Right cardiac atrium (tissue), 5 donors: Measurements from ENCODE around the gene TGFBR3. TPM values are rescaled to one million over a fixed set of nuclear protein-coding genes. Genes with fewer than 3 reads are reported as not detected.

Source experiments
- ATAC-seq, 2 donors: fragments of 200-7000 bp; cut with Tn5 transposase; one replicate each; pipeline versions ENCODE4 v1.8.0 to v1.9.1; 2020; ENCODE audit warnings: moderate library complexity in 2 of 2, mild to moderate bottlenecking in 1 of 2
- DNase-seq, 3 donors: peaks; one replicate each; pipeline ENCODE4 v3.0.0-alpha.2; 2020
- H3K27ac ChIP-seq: one replicate; pipeline ENCODE4 v1.5.1; 2013; ENCODE audit warnings: mild to moderate bottlenecking, low read length, control low read depth, moderate library complexity
- H3K27me3 ChIP-seq: one replicate; pipeline ENCODE4 v1.6.1; 2013; ENCODE audit not compliant: control insufficient read depth, insufficient read depth
- H3K4me1 ChIP-seq: one replicate; pipeline ENCODE4 v1.6.1; 2013; ENCODE audit warnings: low read length; ENCODE audit not compliant: control insufficient read depth, insufficient read depth
- H3K4me3 ChIP-seq: one replicate; pipeline ENCODE4 v1.5.1; 2013; ENCODE audit warnings: low read length, control low read depth
- H3K9me3 ChIP-seq: one replicate; pipeline ENCODE4 v1.6.1; 2013; ENCODE audit warnings: low read length; ENCODE audit not compliant: control insufficient read depth
- WGBS: extraction: QIAGEN DNeasy Blood & Tissue Kit; methylation state at CpG from one replicate; pipeline ENCODE4 v1.1.7; 2013; 5-methylcytosine and 5-hydroxymethylcytosine counted together
- intact Hi-C, 4 donors: fragments of 100-400 bp; cut with DNase I; formaldehyde crosslinking; loops; one replicate each; pipeline versions ENCODE4 v1.11.0 to v1.14.0; 2022 to 2023
- polyA plus RNA-seq: library from polyadenylated mRNA; stranded (reverse); fragments of 200-250 nt; gene quantifications from one replicate; pipeline ENCODE4 v1.2.3, GENCODE V29; 2013
- total RNA-seq, 4 donors: library from RNA; stranded (reverse); fragmentation: NEBNext Ultra II Directional; extraction: Animal tissue kit (Norgen Biotek cat#: 25700); gene quantifications; one replicate each; pipeline ENCODE4 v1.2.1, GENCODE V29; 2021
- donor health status: healthy with polysubstance abuse.
- donor health status: DM: no; HTN: yes; CAD: no.
- donor health status: DM: no; HTN: no; CAD: no.
- donor health status: DM: no; HTN: yes; CAD: no; lungs with severe emphysema.
- donor health status: DM: yes; HTN: yes; CAD: no.

TGFBR3 gene
- total and polyA plus RNA-seq, 5 donors = 14.5 to 52.4 (median 38.9) TPM

DNA sequence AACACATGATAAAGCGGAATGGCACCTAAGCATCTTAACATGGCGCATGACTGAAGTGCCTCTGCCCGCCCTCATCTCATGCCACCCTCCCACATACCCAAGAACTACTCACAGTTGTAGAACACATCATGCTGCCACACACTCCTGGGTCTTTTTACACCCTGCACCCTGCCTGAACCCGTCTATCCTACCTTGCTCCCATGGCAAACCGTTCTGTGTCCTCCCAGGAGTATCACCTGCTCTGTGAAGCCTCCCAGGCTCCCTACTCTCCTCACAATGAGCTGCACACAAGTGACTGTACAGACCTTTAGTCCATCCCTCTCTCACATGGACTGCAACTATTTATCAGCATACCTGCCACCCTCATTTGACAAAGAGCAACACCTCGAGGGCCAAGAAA is 144.0 kb downstream of the TGFBR3 start:
- Histone ChIP-seq H3K4me3 (no peak overlapping the region), H3K4me1 (peaks cover 23% of the 10 kb centered on the region), H3K27me3 (no peaks in the 10 kb centered on the region), H3K9me3 (no peaks in the 10 kb centered on the region), H3K27ac (no peak overlapping the region)
- intact Hi-C loops = no loop called here
- ATAC-seq (no peak), DNase-seq (no peak)
- WGBS = 92% methylated on average over 6 of the region's 6 CpGs

DNA sequence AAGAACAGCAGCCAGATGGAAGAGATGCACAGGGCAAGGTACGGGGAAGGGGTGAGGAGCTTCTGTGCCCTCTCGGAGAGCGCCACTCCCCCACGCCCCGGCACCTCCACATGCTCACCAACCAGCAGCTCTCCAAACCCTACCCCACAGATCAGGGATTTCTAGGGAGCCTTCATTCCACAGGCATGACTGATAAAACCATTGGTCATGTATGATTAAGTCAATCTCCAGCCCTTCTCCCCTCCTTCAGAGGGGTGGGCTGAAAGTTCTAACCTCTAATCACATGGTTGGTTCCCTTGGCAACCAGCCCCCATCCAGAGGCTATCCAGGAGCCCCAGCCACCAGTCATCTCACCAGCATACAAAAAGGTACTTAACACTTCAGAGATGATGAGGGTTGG is 144.7 kb downstream of the TGFBR3 start:
- Histone ChIP-seq H3K27ac (no peak overlapping the region), H3K9me3 (no peaks in the 10 kb centered on the region), H3K4me1 (peaks cover 23% of the 10 kb centered on the region), H3K4me3 (no peak overlapping the region), H3K27me3 (no peaks in the 10 kb centered on the region)
- 98% methylated on average over 5 of the region's 5 CpGs for WGBS
- no peak for DNase-seq
- intact Hi-C loops = no loop called here
- ATAC-seq = no peak

DNA sequence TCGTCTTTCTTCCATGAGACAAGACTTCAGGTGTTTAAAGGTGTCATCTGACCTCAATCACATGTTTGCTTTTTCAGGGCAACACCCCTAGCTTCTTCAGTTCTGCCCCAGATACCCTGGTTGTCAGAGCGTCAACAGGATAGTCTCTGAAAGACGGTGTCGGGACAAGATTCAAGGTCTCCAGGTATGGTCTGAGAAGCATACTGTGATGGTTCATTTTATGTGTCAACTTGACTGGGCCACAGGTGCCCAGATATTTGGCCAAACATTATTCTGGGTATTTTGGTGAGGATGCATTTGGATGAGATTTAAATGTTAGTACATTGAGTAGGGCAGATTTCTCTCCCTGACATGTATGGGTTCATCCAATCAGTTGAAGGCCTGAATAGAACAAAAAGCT is 148.3 kb downstream of the TGFBR3 start:
- peaks cover 10% of the 10 kb centered on the region for H3K4me1 ChIP-seq
- whole genome bisulfite sequencing = 96% methylated on average over 4 of the region's 4 CpGs
- intact Hi-C loops = no loop called here
- H3K27me3 ChIP-seq = no peaks in the 10 kb centered on the region
- no peaks in the 10 kb centered on the region for H3K9me3 ChIP-seq
- peak overlapping the region; percentile 68 for H3K27ac ChIP-seq
- no peak for DNase-seq
- ATAC-seq = no peak
- H3K4me3 ChIP-seq = no peak overlapping the region

DNA sequence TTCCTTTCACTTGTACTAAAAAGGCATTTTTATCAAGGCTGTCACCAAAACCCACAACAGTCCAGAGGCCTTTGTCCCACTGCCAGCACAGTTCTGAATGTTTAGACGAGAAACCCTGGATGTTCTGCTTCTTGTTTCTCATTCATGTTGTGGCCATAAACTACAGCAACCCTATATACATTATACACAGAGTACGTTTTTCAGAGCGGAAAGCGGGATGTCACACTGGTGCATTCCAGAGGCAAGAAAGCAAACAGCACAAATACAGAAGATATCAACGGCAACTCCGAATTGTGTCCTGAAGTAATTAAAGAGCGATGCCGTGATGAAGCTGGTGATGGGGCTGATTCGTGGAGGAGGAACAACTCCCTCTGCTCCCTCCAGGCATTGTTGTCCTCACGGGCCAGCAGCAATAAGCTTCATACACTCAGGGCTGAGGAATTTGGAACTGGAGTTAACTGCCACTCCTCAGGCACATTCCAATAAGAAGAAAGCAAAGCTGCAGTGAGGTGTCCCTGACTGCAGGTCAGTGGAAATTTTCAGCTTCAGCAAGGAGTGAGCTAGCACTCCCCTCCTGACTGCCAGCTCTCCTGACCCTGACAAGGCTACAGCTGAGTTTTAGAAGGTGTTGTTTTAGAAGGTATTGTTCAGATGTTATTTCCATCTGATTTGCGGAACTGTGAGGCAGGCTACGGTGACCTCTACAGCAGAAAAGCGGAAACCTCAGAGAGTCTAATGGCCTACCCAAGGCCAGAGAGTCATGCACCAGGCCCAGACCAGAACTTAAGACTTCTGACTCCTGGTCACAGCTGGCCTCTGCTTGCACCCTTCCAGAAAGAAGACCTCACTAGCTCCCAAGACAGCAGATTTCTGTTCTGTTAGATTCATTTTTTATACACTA is 149.0 kb downstream of the TGFBR3 start:
- peaks cover 9% of the 10 kb centered on the region for H3K4me1 ChIP-seq
- peak overlapping the region; percentile 68 for H3K27ac ChIP-seq
- DNase-seq = peak in 1 of 3 donors; percentile 75
- WGBS = 47% methylated on average over 13 of the region's 13 CpGs
- no peaks in the 10 kb centered on the region for H3K9me3 ChIP-seq
- H3K27me3 ChIP-seq = no peaks in the 10 kb centered on the region
- ATAC-seq = peak; percentile 82 to 89
- no peak overlapping the region for H3K4me3 ChIP-seq
- intact Hi-C loops = no loop called here

DNA sequence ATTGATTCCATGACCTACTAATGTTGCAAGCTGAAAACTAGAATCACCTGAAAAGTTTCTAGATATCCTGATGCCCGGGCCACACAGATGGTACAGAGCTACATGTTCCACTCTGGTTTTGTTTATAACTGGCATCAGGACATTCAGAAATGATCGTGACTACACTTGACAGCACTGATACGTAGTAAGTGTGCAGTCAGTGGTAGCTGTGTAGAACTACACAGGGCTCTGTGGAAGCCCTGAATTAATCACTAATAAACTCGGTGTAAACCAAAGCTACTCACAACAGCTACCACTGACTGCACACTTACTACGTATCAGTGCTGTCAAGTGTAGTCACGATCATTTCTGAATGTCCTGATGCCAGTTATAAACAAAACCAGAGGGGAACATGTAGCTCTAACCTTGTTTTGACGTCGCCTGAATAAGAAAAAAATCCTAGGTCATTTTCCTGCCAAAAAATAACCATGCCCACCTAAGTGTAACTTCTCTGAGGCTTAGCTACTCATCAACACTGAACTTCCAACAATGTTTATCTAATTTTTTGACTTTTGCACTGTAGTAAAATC is 149.7 kb downstream of the TGFBR3 start:
- 48% methylated on average over 8 of the region's 8 CpGs for WGBS

DNA sequence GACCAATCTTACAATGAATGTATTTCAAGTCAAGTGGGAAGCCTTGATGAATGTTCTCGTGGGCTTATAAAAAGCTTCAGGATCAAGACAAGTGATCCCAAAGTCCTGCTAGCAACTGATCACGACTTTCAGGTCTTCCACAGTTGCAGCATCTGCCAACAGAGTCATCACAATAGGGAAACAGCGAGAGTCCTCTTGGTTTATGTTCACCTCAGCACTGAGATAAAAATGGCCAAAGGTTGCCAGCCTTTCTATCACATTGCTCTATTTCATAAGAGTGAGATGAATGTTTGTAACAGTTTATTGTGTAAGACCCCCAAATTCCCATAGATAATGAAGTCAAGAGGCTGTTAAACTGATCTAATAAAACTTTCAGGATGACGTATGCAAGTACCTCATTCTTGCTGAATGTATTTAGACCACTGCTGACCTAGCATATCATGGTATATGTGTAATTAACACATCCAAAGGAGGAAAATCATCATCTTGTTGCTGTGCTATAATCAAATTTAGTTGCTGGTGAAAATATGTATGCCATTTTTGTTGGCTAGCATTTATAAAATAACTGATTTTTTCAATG is 150.6 kb downstream of the TGFBR3 start:
- no peak for ATAC-seq
- Histone ChIP-seq H3K27me3 (no peaks in the 10 kb centered on the region), H3K9me3 (no peaks in the 10 kb centered on the region), H3K4me1 (peaks cover 13% of the 10 kb centered on the region), H3K27ac (no peak overlapping the region), H3K4me3 (no peak overlapping the region)
- 79% methylated on average over 4 of the region's 4 CpGs for WGBS
- DNase-seq = no peak
- intact Hi-C loops = no loop called here

More for the DNA sequence above, 149.7 kb downstream of the TGFBR3 start:
- ATAC-seq (peak; percentile 52 to 65), DNase-seq (no peak)
- intact Hi-C loops = no loop called here
- H3K4me3 ChIP-seq = no peak overlapping the region
- H3K9me3 ChIP-seq = no peaks in the 10 kb centered on the region
- H3K4me1 ChIP-seq = peaks cover 11% of the 10 kb centered on the region
- H3K27me3 ChIP-seq = no peaks in the 10 kb centered on the region
- peak overlapping the region; percentile 68 for H3K27ac ChIP-seq

DNA sequence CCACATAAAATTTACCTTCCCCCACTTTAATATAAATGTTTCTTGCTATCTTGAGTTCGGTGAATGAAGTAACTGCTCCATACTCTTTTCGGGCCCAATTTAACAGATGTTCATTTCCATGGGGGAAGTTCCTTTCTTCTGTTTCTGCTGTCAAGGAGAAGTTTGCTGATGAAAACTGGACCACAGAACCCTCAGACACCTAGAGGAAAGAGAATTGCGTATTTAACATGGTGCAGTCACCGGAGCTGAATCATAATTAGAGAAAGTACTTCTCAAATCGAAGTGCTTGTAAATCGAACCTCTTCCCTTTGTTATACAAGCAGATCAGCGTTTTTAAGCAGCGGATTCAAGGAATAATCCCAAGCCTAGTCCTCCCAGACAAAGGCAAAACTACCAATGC is 151.2 kb downstream of the TGFBR3 start:
- no peak for DNase-seq
- intact Hi-C loops = no loop called here
- Histone ChIP-seq H3K4me1 (peaks cover 13% of the 10 kb centered on the region), H3K27ac (no peak overlapping the region), H3K27me3 (no peaks in the 10 kb centered on the region), H3K4me3 (no peak overlapping the region), H3K9me3 (no peaks in the 10 kb centered on the region)
- no peak for ATAC-seq
- WGBS = 86% methylated on average over 8 of the region's 8 CpGs

DNA sequence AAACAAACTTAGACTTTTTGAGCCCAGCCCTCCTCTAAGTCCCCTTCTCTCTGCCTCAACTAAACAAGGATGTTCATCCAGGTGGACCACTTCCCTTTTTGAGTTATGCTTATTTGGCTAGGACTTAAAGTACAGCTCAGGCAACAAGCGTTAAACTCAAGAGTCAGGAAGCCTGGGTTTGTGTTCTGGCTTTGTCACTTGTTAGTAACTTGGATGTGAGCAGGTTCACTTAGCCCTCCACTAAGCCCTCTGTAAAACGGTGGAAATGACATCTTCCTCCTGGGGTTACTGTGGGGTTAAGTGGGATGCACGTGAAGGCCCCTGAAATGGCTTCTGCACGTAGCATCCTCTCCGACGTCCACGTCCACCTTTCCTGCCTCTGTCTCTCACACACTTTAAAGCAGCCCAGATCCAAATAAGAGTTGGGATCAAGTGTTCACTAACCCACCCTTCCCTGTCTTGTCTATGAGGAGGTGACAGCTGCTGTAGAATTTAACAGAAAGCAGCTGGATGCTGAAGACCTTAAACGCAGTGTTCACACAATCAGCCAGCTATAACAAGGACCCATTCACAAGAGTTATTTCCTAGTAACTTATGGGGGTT is 152.7 kb downstream of the TGFBR3 start:
- intact Hi-C loops = no loop called here
- ATAC-seq (no peak), DNase-seq (no peak)
- 69% methylated on average over 8 of the region's 8 CpGs for WGBS
- H3K9me3 ChIP-seq = no peaks in the 10 kb centered on the region
- no peaks in the 10 kb centered on the region for H3K27me3 ChIP-seq
- no peak overlapping the region for H3K27ac ChIP-seq
- peaks cover 16% of the 10 kb centered on the region for H3K4me1 ChIP-seq
- no peak overlapping the region for H3K4me3 ChIP-seq

DNA sequence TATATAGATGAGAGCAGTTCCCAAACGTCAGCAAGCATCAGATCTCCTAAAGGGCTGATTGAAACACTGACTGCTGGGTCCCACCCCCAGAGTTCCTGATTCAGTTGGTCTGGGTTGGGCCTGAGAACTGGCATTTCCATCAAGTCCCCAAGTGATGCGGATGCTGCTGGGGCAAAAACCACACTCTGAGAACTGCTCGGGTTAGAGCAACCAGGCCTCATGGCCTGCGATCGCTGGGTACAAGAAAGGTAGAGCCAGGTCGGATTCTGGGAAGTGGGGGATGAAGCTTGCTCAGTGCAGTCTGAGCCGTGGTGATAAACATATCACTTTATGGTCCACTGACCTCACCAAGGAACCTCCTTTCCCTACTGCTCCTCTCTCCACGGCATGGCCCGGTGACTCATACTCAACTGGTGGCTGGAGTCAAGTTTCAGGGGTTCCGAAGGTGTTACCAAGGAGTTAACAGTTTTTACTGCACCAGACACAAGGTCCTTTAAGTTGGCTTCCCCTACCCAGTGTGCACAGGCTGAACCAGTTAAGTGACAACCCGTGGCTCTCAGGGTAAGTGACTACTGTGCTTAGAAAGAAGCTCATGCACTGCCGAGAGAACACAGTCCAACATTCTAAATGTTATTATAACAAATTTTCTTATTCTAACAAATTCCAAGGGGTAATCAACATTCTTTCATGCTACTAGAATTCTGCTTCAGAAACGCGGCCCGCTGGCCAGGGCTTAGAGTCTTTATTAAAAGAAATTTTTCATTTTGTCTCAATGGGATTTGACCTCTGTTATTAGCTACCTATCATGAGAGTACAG is 153.5 kb downstream of the TGFBR3 start:
- peaks cover 16% of the 10 kb centered on the region for H3K4me1 ChIP-seq
- H3K27ac ChIP-seq = no peak overlapping the region
- no peaks in the 10 kb centered on the region for H3K9me3 ChIP-seq
- 74% methylated on average over 15 of the region's 15 CpGs for WGBS
- DNase-seq (no peak), ATAC-seq (no peak)
- intact Hi-C loops = no loop called here
- no peaks in the 10 kb centered on the region for H3K27me3 ChIP-seq
- H3K4me3 ChIP-seq = no peak overlapping the region

DNA sequence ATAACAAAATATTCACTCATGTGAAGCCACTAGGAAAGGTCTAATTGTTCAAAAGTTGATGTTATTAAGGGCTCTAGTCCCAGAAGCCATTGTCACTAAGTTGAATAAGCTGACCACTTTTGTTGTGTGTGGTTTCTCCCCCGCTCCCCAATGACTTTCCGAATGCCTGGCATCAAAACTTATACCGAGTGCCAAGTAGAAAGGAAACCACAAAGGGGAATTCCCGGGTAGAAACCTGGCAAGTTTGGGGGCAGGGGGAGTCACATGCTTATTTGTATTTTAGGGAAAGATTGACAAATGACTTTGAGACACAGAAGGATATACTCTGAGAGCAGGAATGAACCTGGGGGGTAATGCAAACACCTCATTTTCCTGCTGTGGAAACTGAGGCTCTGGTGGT is 154.1 kb downstream of the TGFBR3 start:
- H3K9me3 ChIP-seq = no peaks in the 10 kb centered on the region
- intact Hi-C loops = no loop called here
- no peak overlapping the region for H3K27ac ChIP-seq
- WGBS = 12% methylated on average over 4 of the region's 4 CpGs
- H3K4me3 ChIP-seq = no peak overlapping the region
- no peaks in the 10 kb centered on the region for H3K27me3 ChIP-seq
- DNase-seq = no peak
- peaks cover 16% of the 10 kb centered on the region for H3K4me1 ChIP-seq
- no peak for ATAC-seq
